PFSK-1 (cell line): Measurements from ENCODE around the gene PCBP3.

Source experiments
- POLR2AphosphoS5 ChIP-seq: IDR thresholded peaks from 2 replicates; pipeline ENCODE4 v1.6.1; 2012; ENCODE audit warnings: low read depth, mild to moderate bottlenecking, control low read depth, low read length, moderate library complexity
- TAF1 ChIP-seq: IDR thresholded peaks from 2 replicates; pipeline ENCODE4 v1.6.1; 2012; ENCODE audit warnings: low read length, control low read depth, borderline replicate concordance; ENCODE audit not compliant: insufficient read depth
- TF ChIP-seq, protein P1 (sequence below), 2 experiments: IDR thresholded peaks; 2 replicates each; pipeline versions ENCODE4 v1.6.1 to v1.8.0; 2011 to 2012; ENCODE audit warnings: low read depth in 2 of 2, low read length in 2 of 2, control low read depth in 1 of 2, inconsistent platforms in 1 of 2, mild to moderate bottlenecking in 1 of 2, moderate library complexity in 1 of 2; ENCODE audit not compliant: insufficient read depth in 1 of 2

DNA sequence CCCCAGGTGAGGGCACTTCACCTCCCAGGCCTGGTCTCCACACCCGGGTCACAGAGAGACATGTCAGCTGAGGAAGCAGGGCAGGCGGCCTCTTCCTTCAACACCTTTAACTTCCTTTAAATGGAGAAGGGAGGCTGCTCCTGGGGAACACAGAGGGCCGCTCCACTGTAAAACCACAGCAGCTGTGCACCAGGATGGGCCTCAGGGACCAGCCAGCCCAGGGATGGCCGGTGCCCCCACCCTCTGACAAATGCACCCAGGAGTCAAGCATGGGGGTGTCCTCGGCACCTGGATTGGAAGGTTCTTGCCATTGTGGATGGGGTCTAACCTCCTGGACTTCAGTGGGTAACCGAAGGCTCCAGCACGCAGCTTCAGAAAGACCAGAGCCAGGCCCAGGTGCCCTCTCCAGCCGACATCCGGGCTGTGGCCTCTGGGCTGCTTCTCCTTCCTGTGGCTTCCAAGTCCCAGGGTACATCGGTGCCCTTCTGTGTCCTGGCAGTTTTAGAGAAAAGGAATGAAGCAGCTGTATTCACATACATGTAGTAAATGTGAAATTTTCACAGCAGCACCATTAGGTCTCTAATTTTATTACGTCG is 216.3 kb downstream of the PCBP3 start:
- no peak for TF ChIP-seq POLR2AphosphoS5
- TF ChIP-seq, protein P1, sequence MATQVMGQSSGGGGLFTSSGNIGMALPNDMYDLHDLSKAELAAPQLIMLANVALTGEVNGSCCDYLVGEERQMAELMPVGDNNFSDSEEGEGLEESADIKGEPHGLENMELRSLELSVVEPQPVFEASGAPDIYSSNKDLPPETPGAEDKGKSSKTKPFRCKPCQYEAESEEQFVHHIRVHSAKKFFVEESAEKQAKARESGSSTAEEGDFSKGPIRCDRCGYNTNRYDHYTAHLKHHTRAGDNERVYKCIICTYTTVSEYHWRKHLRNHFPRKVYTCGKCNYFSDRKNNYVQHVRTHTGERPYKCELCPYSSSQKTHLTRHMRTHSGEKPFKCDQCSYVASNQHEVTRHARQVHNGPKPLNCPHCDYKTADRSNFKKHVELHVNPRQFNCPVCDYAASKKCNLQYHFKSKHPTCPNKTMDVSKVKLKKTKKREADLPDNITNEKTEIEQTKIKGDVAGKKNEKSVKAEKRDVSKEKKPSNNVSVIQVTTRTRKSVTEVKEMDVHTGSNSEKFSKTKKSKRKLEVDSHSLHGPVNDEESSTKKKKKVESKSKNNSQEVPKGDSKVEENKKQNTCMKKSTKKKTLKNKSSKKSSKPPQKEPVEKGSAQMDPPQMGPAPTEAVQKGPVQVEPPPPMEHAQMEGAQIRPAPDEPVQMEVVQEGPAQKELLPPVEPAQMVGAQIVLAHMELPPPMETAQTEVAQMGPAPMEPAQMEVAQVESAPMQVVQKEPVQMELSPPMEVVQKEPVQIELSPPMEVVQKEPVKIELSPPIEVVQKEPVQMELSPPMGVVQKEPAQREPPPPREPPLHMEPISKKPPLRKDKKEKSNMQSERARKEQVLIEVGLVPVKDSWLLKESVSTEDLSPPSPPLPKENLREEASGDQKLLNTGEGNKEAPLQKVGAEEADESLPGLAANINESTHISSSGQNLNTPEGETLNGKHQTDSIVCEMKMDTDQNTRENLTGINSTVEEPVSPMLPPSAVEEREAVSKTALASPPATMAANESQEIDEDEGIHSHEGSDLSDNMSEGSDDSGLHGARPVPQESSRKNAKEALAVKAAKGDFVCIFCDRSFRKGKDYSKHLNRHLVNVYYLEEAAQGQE (IDR thresholded peaks at IDR 0.05; ENCODE audit: insufficient read depth in 1 of 2, low read depth in 2 of 2, low read length in 2 of 2), result no peak
- no peak for TF ChIP-seq TAF1
